ENCODE data around the gene IL17RE.

GRCh38 chr3:9866639-9867038 is 36.0 kb upstream of the IL17RE start:
- TF ChIP-seq POLR2A (IDR thresholded peaks at IDR 0.05; ENCODE audit: low read depth, low read length) (no peak), POLR2AphosphoS5 (IDR thresholded peaks at IDR 0.05; ENCODE audit: low read depth, low read length) (no peak), TAF1 (IDR thresholded peaks at IDR 0.05; ENCODE audit: low read depth, low read length) (no peak), PAX5 (IDR thresholded peaks at IDR 0.05; ENCODE audit: insufficient read depth, low read length, severe bottlenecking) (no peak)

Measured in GM12891 (cell line).